Measurements from ENCODE around the gene FOS.

FOS gene

GRCh38 chr14:75238756-75239455 is 39.7 kb upstream of the FOS start:
- Histone ChIP-seq H3K4me3 (ENCODE audit: low read length) (no peak overlapping the region), H3K9ac (ENCODE audit: low read depth, low read length) (no peak overlapping the region)

GRCh38 chr14:75240781-75241180 is 37.8 kb upstream of the FOS start:
- Histone ChIP-seq H3K9me3 (replicated peaks; ENCODE audit: low read length) (no peaks in the 10 kb centered on the region), H3K9ac (ENCODE audit: low read depth, low read length) (no peak overlapping the region), H3K27me3 (ENCODE audit: control insufficient read depth, insufficient read depth, low read length) (peaks cover under 1% of the 10 kb centered on the region), H3K4me1 (ENCODE audit: control insufficient read depth, insufficient read depth, low read length) (peaks cover 15% of the 10 kb centered on the region), H3K4me2 (ENCODE audit: low read length) (no peak overlapping the region), H3K4me3 (ENCODE audit: low read length) (no peak overlapping the region), H3K36me3 (ENCODE audit: insufficient read depth, low read length) (no peaks in the 10 kb centered on the region)

More at GRCh38 chr14:75238756-75239455, 39.7 kb upstream of the FOS start:
- no peaks in the 10 kb centered on the region for H3K36me3 ChIP-seq (ENCODE audit: insufficient read depth, low read length)
- peaks cover 24% of the 10 kb centered on the region for H3K4me1 ChIP-seq (ENCODE audit: control insufficient read depth, insufficient read depth, low read length)
- no peaks in the 10 kb centered on the region for H3K9me3 ChIP-seq (replicated peaks; ENCODE audit: low read length)
- H3K4me2 ChIP-seq (ENCODE audit: low read length), result no peak overlapping the region
- H3K27me3 ChIP-seq (ENCODE audit: control insufficient read depth, insufficient read depth, low read length), result no peaks in the 10 kb centered on the region

- no peak overlapping the region for H3K4me3 ChIP-seq (ENCODE audit: low read length)
- peaks cover 10% of the 10 kb centered on the region for H3K27me3 ChIP-seq (ENCODE audit: control insufficient read depth, insufficient read depth, low read length)
- H3K36me3 ChIP-seq (ENCODE audit: insufficient read depth, low read length), result no peaks in the 10 kb centered on the region
- H3K9me3 ChIP-seq (replicated peaks; ENCODE audit: low read length), result no peaks in the 10 kb centered on the region
- peak overlapping the region; percentile 45 for H3K9ac ChIP-seq (ENCODE audit: low read depth, low read length)
- H3K4me2 ChIP-seq (ENCODE audit: low read length), result peak overlapping the region; percentile 42
- H3K4me1 ChIP-seq (ENCODE audit: control insufficient read depth, insufficient read depth, low read length), result peaks cover 7% of the 10 kb centered on the region
Observed at GRCh38 chr14:75242546-75243273, 35.9 kb upstream of the FOS start.

- Histone ChIP-seq H3K4me2 (ENCODE audit: low read length) (no peak overlapping the region), H3K4me1 (ENCODE audit: control insufficient read depth, insufficient read depth, low read length) (peaks cover 5% of the 10 kb centered on the region), H3K4me3 (ENCODE audit: low read length) (no peak overlapping the region), H3K36me3 (ENCODE audit: insufficient read depth, low read length) (no peaks in the 10 kb centered on the region), H3K27me3 (ENCODE audit: control insufficient read depth, insufficient read depth, low read length) (peaks cover 10% of the 10 kb centered on the region), H3K9me3 (replicated peaks; ENCODE audit: low read length) (no peaks in the 10 kb centered on the region), H3K9ac (ENCODE audit: low read depth, low read length) (no peak overlapping the region)
Observed at GRCh38 chr14:75244121-75244520, 34.5 kb upstream of the FOS start.

GRCh38 chr14:75246546-75247285 is 31.9 kb upstream of the FOS start:
- H3K36me3 ChIP-seq (ENCODE audit: insufficient read depth, low read length), result no peaks in the 10 kb centered on the region
- H3K9me3 ChIP-seq (replicated peaks; ENCODE audit: low read length), result no peaks in the 10 kb centered on the region
- H3K4me1 ChIP-seq (ENCODE audit: control insufficient read depth, insufficient read depth, low read length), result peaks cover 5% of the 10 kb centered on the region
- no peak overlapping the region for H3K4me3 ChIP-seq (ENCODE audit: low read length)
- no peak overlapping the region for H3K9ac ChIP-seq (ENCODE audit: low read depth, low read length)
- H3K4me2 ChIP-seq (ENCODE audit: low read length), result no peak overlapping the region
- H3K27me3 ChIP-seq (ENCODE audit: control insufficient read depth, insufficient read depth, low read length), result peaks cover 10% of the 10 kb centered on the region

- peaks cover 5% of the 10 kb centered on the region for H3K4me1 ChIP-seq (ENCODE audit: control insufficient read depth, insufficient read depth, low read length)
- no peak overlapping the region for H3K4me2 ChIP-seq (ENCODE audit: low read length)
- no peaks in the 10 kb centered on the region for H3K9me3 ChIP-seq (replicated peaks; ENCODE audit: low read length)
- H3K27me3 ChIP-seq (ENCODE audit: control insufficient read depth, insufficient read depth, low read length), result peaks cover 10% of the 10 kb centered on the region
- no peaks in the 10 kb centered on the region for H3K36me3 ChIP-seq (ENCODE audit: insufficient read depth, low read length)
- H3K9ac ChIP-seq (ENCODE audit: low read depth, low read length), result no peak overlapping the region
- H3K4me3 ChIP-seq (ENCODE audit: low read length), result no peak overlapping the region
Observed at GRCh38 chr14:75247286-75247922, 31.2 kb upstream of the FOS start.

- no peaks in the 10 kb centered on the region for H3K9me3 ChIP-seq (replicated peaks; ENCODE audit: low read length)
- H3K4me2 ChIP-seq (ENCODE audit: low read length), result no peak overlapping the region
- no peaks in the 10 kb centered on the region for H3K36me3 ChIP-seq (ENCODE audit: insufficient read depth, low read length)
- H3K9ac ChIP-seq (ENCODE audit: low read depth, low read length), result no peak overlapping the region
- H3K4me3 ChIP-seq (ENCODE audit: low read length), result no peak overlapping the region
- peaks cover 1% of the 10 kb centered on the region for H3K4me1 ChIP-seq (ENCODE audit: control insufficient read depth, insufficient read depth, low read length)
- peaks cover 10% of the 10 kb centered on the region for H3K27me3 ChIP-seq (ENCODE audit: control insufficient read depth, insufficient read depth, low read length)
Observed at GRCh38 chr14:75247939-75248338, 30.7 kb upstream of the FOS start.

GRCh38 chr14:75249251-75249957 is 29.2 kb upstream of the FOS start:
- Histone ChIP-seq H3K4me2 (ENCODE audit: low read length) (no peak overlapping the region), H3K4me1 (ENCODE audit: control insufficient read depth, insufficient read depth, low read length) (peaks cover 4% of the 10 kb centered on the region), H3K36me3 (ENCODE audit: insufficient read depth, low read length) (no peaks in the 10 kb centered on the region), H3K9ac (ENCODE audit: low read depth, low read length) (no peak overlapping the region), H3K4me3 (ENCODE audit: low read length) (no peak overlapping the region), H3K9me3 (replicated peaks; ENCODE audit: low read length) (no peaks in the 10 kb centered on the region), H3K27me3 (ENCODE audit: control insufficient read depth, insufficient read depth, low read length) (peaks cover 10% of the 10 kb centered on the region)

- H3K4me1 ChIP-seq (ENCODE audit: control insufficient read depth, insufficient read depth, low read length), result peaks cover 10% of the 10 kb centered on the region
- H3K4me2 ChIP-seq (ENCODE audit: low read length), result no peak overlapping the region
- H3K36me3 ChIP-seq (ENCODE audit: insufficient read depth, low read length), result no peaks in the 10 kb centered on the region
- H3K9me3 ChIP-seq (replicated peaks; ENCODE audit: low read length), result no peaks in the 10 kb centered on the region
- peaks cover 10% of the 10 kb centered on the region for H3K27me3 ChIP-seq (ENCODE audit: control insufficient read depth, insufficient read depth, low read length)
- no peak overlapping the region for H3K9ac ChIP-seq (ENCODE audit: low read depth, low read length)
- H3K4me3 ChIP-seq (ENCODE audit: low read length), result no peak overlapping the region
Observed at GRCh38 chr14:75249958-75250336, 28.7 kb upstream of the FOS start.

GRCh38 chr14:75250800-75251199 is 27.8 kb upstream of the FOS start:
- Histone ChIP-seq H3K4me2 (ENCODE audit: low read length) (no peak overlapping the region), H3K4me3 (ENCODE audit: low read length) (no peak overlapping the region), H3K4me1 (ENCODE audit: control insufficient read depth, insufficient read depth, low read length) (peaks cover 11% of the 10 kb centered on the region), H3K36me3 (ENCODE audit: insufficient read depth, low read length) (no peaks in the 10 kb centered on the region), H3K9ac (ENCODE audit: low read depth, low read length) (no peak overlapping the region), H3K27me3 (ENCODE audit: control insufficient read depth, insufficient read depth, low read length) (peaks cover 9% of the 10 kb centered on the region), H3K9me3 (replicated peaks; ENCODE audit: low read length) (no peaks in the 10 kb centered on the region)

Data from skeletal muscle satellite cell (primary cell).